Measurements from ENCODE around the gene NEK11. TPM values are rescaled to one million over a fixed set of nuclear protein-coding genes. Genes with fewer than 3 reads are reported as not detected.

Gene NEK11
- total RNA-seq, 1 donor from 2014 or later, result 5.7 TPM

GRCh38 chr3:131223373-131224289 is 197.0 kb downstream of the NEK11 start:
- DNase-seq (ENCODE audit: low spot score), result no peak

- DNase-seq (ENCODE audit: low spot score), result no peak
Measured at GRCh38 chr3:131224886-131225550, 198.3 kb downstream of the NEK11 start.

DNA sequence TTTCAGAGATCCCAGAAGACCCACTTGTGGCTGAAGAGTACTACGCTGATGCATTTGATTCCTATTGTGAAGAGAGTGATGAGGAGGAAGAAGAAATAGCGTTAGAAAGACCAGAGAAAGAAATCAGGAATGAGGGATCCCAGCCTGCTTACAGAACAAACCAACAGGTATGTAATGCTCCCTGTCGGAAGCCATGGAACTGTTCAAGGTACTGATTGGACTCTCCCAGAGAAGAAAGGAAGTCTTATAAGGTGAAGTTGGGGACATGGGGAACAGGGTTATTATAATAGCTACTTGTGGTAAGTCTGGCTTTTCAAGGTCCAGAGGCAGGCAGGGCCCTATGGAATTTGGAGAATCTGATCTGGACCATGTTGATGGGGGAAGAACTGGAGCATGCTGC is 201.8 kb downstream of the NEK11 start:
- DNase-seq (ENCODE audit: low spot score), result no peak

DNA sequence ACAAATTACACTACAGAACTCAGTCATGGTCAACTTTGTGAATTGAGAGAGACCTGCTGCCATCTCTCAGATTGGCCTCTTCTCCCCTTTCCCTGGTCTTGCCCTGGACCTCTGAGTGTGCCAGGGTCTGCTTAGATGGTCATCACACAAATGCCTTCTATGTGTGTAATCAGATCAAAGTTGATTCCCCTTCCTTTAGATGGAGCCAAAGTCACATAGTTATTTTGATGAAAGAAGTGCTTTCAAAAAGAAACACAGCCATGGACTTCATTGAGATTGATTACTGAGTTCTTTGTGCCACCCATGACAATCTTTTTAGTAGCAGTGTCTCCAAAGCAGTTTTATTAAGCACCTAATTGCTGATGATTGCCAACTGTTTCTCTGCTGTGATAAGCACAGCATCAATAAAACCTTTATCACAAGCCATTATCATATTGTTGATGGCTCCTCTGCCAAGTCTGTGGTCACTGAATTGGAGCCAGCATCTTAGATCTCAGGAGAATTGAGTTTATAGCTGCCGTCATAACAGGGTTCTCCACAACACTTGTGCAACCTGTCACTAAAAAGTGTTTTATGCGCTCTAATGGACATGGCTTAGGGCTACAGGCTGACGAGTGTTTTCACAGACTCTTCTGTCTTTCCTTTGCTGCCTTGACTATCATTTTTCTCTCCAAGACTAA is 205.2 kb downstream of the NEK11 start:
- no peak for DNase-seq (ENCODE audit: low spot score)

- DNase-seq (ENCODE audit: low spot score), result no peak
Measured at GRCh38 chr3:131232711-131233267, 206.1 kb downstream of the NEK11 start.

GRCh38 chr3:131233900-131234668 is 207.4 kb downstream of the NEK11 start:
- no peak for DNase-seq (ENCODE audit: low spot score)

DNA sequence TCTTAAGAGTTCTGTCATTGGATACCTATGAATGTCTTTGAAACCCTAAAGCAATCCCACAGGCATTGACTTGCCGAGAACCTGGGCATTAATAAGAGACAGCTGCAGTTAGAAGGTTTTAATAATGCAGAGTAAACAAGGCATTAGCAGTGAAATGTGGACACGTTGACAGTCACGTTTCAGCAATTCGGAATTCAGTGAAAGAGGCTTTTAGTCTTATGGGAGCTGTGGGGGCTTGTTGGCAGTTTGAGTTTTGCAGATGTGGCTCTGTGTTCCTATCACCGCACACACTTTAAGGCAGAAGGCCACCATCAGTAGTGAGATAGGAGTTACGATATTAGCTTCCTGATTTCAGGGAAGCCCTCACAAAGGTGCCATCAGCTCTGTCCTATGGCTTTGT is 209.7 kb downstream of the NEK11 start:
- DNase-seq (ENCODE audit: low spot score), result no peak

DNA sequence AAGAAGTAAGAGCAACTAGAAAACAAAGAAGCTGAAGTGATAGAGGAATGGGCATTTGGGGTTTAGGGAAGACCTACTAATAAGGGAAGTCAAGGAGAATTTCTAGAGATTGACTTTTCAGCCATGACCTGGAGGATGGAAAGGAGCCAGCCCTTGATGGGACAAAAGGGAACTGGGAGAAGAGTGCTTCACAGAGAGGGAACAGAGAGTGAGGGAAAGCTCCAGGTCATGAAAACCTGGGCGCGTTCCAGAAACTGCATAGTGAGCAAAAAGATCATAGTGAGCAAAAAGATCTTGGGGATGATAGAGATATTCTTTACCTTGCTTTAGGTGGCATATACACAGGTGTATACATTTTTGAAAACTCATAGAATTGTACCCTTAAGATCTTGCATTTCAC is 211.8 kb downstream of the NEK11 start:
- DNase-seq (ENCODE audit: low spot score), result no peak

DNA sequence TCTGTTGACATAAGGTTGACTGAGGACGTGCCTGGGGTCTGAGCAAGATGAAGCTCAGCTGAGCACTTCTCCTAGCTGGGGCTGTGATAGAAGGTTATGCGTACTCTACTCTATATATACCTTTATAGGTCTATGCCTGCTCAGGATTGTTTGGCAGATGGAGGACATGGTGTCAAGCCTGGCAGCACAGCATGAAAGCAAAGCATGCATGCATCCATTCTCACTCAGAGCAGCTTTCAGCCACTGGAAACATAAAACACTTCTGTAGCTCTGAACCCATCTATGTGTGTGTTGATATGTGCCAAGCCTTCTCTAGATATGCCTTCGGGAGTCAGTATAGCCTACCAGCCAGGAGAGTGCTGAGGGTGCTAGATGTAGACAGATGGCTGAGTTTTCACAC is 212.6 kb downstream of the NEK11 start:
- no peak for DNase-seq (ENCODE audit: low spot score)

DNA sequence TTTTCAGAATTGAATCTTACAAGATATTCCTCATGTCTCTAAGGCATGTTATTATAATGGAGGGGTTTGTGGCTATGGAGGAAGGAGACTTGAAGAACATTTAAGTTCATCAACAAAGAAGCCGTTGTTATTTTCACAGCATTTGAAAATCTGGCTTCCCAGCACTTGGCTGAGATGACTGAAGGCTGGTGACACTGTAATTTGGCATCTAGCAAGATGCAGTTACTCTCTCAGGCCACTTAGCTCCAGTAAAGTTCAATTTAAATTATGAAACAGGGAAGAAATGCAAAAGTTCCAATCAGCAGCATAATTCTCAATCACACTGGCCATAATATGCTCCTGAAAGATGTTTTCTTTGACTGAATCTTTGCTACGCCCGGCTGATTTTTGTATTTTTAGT is 215.5 kb downstream of the NEK11 start:
- DNase-seq (ENCODE audit: low spot score), result no peak

DNA sequence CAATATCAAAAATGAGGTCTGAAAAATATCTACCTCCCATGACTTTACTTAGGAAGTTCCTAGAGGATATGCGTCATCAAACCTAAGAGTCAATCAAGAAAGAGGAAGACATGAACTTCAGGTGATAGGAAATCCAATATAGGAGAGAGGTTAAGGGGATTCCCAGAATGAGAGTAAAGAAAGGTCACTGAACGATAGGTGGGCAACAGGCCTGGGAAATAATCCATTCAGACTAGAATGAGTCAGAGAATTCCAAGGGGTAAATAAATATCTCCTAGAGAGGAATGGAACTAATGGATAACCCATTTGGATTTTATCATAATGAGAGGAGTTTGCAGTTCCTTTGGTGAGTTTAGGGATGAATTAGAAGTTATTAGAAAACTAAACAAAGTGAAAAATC is 223.8 kb downstream of the NEK11 start:
- no peak for DNase-seq (ENCODE audit: low spot score)

- DNase-seq (ENCODE audit: low spot score), result no peak
Measured at GRCh38 chr3:131260525-131260924, 233.8 kb downstream of the NEK11 start.

DNA sequence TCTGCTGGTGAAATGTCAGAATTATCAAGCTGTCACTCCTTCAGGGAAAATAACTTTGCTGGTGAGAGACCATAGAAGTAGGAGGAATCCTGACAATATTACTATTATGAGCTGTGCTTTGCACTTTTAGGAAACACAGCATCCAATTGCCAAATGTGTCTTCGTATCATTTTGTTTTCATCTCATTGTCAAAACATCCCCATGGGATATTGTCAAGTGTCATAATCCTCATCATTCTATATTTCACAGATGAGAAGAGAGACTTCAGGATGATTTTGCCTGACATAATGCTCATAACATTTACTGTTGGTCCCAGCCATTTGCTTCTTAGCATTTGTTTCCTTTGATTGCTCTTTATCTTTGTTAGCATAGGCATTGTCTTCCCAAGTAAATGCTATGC is 234.4 kb downstream of the NEK11 start:
- no peak for DNase-seq (ENCODE audit: low spot score)

- DNase-seq (ENCODE audit: low spot score), result no peak
Measured at GRCh38 chr3:131275556-131275955, 248.9 kb downstream of the NEK11 start.

- DNase-seq (ENCODE audit: low spot score), result no peak
Measured at GRCh38 chr3:131277836-131278497, 251.3 kb downstream of the NEK11 start.

DNA sequence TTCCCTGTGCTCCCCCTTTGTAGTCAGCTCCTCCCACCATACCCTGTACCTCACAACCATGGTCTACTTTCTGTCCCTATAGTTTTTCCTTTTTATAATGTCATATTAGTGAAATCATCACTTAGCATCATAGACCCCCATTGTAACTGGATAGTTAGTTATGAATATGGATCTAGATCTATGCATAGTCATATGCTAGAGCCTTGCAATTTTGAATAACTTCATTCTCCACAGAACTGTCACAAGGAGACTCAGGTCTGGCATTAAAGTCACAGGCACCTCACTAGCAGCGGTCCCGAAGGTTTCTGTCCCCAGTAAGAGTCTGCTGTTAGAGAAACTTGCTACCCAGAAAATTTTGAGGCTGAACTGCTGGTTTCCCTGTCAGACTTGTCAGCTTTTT is 252.9 kb downstream of the NEK11 start:
- DNase-seq (ENCODE audit: low spot score), result no peak

DNA sequence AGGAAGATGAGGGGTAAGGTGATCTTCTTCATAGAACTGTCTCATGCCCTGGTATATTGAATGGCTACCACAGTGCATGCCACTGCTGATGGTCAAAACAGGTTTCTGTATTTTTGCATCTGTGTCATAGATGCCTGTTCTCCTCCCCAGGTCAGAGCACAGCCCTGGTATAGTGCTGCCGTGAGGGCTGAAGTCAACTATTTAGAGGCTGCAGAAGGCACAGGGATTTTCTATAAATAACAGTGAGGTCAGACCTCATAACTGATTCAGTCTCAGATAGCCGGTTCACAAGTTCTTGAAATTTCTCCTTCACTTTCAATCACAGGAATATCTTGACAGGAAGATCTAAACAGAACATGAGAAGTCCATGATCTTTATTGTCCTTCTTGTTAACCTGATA is 255.7 kb downstream of the NEK11 start:
- no peak for DNase-seq (ENCODE audit: low spot score)

DNA sequence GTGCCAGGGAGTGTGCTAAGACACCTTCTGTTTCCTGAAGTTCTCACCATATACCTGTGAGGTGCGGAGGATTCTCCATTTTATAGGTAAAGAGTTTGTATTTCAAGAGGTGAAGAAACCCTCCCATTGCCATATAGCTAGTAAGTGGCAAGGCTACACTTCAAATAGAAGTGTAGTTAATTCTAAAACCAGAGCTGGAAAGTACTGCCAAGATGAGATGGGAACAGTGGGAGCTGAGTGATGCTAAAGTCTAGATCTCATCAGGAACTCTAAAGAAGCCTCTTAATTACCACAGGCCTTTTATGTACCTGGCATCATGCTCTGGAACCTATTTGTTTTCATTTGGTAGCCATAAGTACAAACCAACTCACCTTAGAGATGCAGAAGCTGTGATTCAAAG is 256.3 kb downstream of the NEK11 start:
- no peak for DNase-seq (ENCODE audit: low spot score)

- no peak for DNase-seq (ENCODE audit: low spot score)
Measured at GRCh38 chr3:131283862-131284261, 257.2 kb downstream of the NEK11 start.

DNA sequence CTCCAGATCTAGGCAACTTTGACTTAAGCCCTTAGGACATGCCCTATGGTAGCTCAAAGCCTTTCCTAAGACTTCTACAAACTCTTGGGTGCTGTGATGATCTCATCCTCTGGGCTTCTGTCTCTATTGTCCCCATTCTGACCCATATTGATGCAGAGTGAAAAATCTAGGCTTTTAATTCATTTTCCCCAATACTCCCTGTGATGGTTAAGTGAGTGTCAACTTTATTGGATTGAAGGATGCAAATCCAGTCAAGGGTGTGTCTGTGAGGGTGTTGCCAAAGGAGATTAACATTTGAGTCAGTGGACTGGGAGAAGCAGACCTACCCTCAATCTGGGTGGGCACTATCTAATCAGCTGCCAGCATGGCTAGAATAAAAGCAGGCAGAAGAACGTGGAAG is 257.6 kb downstream of the NEK11 start:
- DNase-seq (ENCODE audit: low spot score), result no peak

DNA sequence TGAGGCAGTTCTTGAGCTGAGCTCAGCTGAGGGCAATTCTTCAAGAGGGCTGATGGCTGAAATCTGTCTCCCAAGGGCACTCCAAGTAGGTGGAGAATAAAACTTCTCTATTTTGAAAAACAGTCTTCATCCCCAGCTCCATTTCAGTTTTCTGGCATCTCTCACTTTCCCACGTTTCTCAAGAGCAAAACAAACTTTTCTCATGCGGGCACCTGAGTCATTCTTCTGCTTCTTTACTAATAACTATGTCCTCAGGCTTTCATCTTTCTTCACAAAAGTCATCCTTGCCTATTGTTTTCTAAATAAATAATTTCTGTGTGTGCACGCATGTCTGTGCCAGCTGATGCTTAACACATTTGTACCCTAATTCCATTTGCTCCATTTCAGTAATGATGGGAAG is 258.8 kb downstream of the NEK11 start:
- DNase-seq (ENCODE audit: low spot score), result no peak

All from mesenteric fat pad (tissue), 1 donor.